GOT3 (cell line): Measurements from ENCODE around the gene WIPF1.

Experiments
- DNase-seq: peaks from one replicate; lab custom pipeline; 2025; ENCODE audit warnings: mixed read lengths; lab: John Stamatoyannopoulos, UW

The WIPF1 gene

DNA sequence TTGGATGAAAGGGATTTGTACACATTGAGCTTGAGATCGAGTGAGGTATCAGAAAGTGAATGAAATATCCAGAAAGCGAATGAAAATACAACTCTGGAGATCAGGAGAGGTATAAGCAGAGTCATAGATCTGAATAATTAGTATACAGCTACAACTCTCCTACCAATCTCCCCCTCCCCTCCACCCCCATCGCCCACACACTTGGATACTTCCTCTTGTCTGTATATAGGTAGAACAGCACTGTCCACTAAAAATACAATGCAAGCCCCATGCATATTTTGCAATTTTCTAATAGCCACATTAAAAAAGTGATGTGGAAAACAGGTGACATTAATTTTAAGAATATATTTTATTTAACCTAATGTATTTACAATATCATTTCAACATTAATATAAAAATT is 23.7 kb upstream of the WIPF1 start:
- no peak for DNase-seq

DNA sequence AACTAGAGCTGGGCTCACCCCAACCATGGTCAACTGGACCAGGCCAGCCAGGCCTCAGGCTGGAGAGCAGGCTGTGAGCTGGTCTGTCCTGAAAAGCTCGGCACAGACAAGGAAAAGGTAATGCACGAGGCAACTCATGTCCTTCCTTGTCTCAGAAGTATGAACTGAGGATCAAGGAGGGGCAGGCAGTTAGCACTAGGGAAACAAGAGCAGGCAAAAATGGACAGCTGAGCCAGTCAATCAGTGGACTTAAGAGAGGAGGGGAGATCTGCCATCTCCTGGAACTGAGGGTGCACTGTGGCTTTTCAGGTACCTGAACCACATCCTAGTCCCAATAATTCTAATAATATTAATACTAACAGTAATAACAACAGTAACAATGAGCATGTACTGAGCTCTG is 20.6 kb upstream of the WIPF1 start:
- DNase-seq = no peak

DNA sequence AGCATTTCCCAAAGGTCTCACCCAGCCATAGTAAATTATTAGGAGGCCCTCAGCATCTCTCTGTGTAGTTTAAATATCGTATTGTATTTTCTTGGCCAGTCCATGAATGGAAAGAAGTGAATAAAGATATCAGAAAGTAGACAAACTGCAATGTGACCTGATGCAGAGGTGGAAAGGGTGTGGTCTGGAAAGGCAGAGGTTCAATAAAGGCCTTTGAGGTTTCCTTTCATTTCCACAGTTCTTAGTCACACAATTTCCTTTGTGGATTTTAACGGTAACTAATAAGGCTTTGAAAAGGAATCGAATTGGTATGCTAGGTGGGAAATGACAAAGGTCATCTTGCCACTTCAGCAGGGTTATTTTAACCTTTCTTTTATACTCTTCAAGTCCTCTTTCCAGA is 20.1 kb upstream of the WIPF1 start:
- DNase-seq = no peak

DNA sequence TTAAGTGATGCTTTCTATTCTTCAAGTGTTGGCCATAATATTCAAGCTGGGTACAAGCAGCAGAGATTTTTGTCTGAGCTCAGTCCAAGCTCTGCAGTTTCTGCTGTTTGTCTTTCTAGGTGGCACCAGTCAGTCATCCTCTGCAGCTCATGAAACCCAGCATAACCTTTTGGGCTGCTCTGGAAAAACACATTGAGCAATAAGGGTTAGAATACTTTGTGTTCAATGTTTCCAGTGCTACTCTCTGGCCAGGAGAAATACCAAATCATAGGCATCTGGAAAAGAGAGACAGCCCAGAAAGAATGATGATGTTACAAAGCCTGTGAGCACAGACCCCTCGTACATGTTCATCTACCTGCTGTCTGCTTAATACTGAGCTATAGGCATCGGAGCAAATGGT is 19.5 kb upstream of the WIPF1 start:
- DNase-seq = no peak

GRCh38 chr2:174615871-174616436 is 18.4 kb upstream of the WIPF1 start:
- DNase-seq = no peak

GRCh38 chr2:174614261-174614660 is 16.7 kb upstream of the WIPF1 start:
- DNase-seq = no peak

- no peak for DNase-seq
Measured at GRCh38 chr2:174613531-174613930, 15.9 kb upstream of the WIPF1 start.

GRCh38 chr2:174612970-174613369 is 15.4 kb upstream of the WIPF1 start:
- DNase-seq = no peak

- DNase-seq = no peak
Measured at GRCh38 chr2:174611854-174612253, 14.2 kb upstream of the WIPF1 start.

DNA sequence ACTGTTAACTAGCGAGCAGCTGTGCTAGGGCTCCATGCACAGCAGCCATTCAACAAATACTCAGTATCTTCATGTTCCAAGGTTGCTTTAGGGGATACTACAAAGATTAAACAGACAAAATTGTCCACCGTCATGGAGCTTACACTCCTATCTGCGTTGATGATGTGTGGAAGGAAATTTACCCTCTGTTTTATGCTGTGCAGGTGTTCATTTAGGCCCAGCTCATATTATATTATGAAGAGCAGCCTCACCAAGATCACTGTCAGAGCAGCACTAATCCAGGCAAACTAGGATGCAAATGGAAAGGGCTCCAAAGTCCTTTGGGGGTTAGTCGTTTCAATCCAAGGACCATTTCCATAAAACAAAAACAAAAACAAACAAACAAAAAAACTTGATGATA is 13.4 kb upstream of the WIPF1 start:
- DNase-seq = no peak

- no peak for DNase-seq
Measured at GRCh38 chr2:174610243-174610995, 12.8 kb upstream of the WIPF1 start.

DNA sequence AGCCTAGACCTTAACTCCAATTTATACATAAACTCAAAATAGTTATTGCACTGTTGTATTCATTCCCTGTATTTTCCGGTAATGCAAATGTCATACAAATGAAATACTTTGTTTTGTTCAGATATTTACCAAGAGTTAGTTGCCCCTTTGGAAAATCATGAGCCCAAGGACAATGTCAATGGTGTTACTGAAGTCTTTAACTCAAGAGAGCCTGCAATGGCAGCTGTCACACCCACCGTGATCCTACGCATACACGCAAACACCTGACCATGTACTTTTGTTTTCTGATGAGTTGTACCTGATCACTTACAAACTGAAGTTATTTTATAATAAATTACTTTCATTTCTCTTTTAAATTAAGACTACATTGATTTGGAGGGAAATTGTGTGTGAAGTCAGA is 11.7 kb upstream of the WIPF1 start:
- no peak for DNase-seq

DNA sequence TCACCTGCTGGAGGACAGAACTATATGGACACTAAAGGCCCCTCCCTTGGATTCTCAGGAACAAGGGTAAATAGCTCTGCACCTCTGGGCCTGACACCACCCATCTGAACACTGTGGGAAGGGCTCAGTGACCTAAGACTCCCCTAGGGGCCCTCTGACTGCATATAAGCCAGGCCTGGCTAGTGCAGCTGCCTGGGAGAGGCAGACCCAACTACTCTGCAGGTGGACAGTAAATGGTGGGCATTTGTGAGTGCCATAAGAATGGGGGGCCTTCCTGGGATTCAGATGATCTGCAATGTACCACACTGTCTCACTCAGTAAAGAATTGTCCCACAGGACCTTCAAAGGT is 11.2 kb upstream of the WIPF1 start:
- DNase-seq = no peak

- no peak for DNase-seq
Measured at GRCh38 chr2:174607989-174608865, 10.6 kb upstream of the WIPF1 start.

- no peak for DNase-seq
Measured at GRCh38 chr2:174607584-174607983, 10.0 kb upstream of the WIPF1 start.

DNA sequence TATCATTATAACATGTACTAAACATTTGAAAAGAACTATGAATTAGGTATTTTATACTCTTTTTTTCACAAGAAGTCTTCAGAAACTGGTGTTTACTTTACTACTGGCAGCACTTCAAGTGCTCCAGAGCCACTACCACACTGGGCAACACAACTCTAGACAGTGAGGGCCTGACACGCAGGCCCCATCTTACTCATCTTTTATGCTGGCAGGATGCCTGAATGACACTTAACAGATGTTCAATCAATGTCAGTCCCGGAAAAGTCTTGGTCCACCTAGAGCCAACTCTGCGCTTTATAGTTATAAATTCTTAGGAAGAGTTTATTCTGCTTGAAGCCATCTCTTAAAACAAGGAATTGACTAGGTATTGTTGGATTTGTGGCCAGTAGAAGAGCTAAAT is 8.7 kb upstream of the WIPF1 start:
- DNase-seq = no peak

DNA sequence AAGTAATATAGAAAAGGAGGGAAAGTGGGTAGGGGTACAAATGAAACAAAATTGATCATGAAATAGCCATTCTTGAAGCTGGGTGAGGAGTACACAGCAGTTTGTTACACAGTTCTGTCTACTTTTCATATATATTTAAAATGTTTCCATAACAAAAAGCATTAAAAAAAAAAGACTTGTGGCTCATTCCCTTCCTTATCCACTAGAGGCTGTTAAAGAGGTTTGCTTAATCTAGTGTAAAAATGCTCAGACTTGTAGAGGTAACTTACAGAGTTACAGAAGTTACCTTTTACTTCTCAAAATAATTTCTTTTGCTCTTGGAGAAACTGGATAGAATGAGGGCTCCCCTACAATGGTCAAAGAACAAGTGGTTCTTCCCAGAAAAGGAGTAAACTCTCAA is 8.1 kb upstream of the WIPF1 start:
- DNase-seq = no peak

- DNase-seq = peak; percentile 4
Measured at GRCh38 chr2:174603280-174603679, 5.7 kb upstream of the WIPF1 start.

GRCh38 chr2:174602745-174603144 is 5.1 kb upstream of the WIPF1 start:
- DNase-seq = no peak

- no peak for DNase-seq
Measured at GRCh38 chr2:174600349-174600748, 2.7 kb upstream of the WIPF1 start.

DNA sequence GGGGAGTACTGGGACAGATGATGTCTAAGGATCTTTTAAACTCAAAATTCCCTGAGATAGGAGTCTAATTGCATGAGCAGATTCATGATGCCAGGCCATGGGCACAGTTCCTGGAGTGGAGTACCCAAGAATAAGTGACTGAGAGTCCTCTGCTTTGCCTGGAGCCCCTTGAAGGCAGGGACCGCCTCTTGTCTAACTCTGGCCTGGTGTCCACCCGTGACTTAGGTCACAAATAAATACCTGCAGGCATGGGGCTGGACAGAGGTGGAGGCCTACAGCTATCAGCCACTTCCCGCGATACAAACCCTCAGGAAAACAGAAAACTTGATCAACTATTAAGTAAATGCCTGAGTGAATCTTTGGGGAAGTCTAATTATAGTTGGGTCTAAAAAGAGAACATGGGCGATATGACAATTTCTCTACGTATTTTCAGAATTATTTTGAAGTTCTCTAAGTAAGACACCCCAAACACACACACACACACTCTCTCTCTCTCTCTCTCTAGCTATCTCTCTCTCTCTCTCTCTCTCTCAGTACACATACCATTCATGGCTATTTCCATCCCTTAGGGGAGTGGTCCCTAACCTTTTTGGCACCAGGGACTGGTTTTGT is 1.8 kb upstream of the WIPF1 start:
- DNase-seq = no peak

DNA sequence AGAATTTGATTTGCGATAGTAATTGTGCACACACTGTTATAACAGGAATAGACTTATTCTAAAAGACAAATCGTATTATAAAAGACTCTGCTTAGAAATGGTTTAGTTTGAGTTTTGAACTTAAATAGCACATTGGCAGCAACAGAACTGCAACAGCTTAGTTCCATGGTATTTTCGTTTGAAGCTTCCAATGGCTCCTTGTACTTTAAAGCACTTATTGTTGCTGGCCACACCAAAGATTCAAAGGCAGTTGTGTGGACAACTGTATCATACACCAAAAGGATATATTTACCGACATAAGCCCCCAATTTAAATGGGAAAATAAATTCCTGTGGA is 627 bp downstream of the WIPF1 start:
- no peak for DNase-seq

- DNase-seq = no peak
Measured at GRCh38 chr2:174595891-174596397, 1.7 kb downstream of the WIPF1 start.
